HG03064 (cell line): ENCODE results near the gene ISG20L2.

Experiments
- ATAC-seq: cut with Tn5 transposase; IDR thresholded peaks from one replicate; pipeline ENCODE4 v1.9.1; 2021; ENCODE audit warnings: low read depth; ENCODE audit not compliant: unreplicated experiment

ISG20L2 gene

DNA sequence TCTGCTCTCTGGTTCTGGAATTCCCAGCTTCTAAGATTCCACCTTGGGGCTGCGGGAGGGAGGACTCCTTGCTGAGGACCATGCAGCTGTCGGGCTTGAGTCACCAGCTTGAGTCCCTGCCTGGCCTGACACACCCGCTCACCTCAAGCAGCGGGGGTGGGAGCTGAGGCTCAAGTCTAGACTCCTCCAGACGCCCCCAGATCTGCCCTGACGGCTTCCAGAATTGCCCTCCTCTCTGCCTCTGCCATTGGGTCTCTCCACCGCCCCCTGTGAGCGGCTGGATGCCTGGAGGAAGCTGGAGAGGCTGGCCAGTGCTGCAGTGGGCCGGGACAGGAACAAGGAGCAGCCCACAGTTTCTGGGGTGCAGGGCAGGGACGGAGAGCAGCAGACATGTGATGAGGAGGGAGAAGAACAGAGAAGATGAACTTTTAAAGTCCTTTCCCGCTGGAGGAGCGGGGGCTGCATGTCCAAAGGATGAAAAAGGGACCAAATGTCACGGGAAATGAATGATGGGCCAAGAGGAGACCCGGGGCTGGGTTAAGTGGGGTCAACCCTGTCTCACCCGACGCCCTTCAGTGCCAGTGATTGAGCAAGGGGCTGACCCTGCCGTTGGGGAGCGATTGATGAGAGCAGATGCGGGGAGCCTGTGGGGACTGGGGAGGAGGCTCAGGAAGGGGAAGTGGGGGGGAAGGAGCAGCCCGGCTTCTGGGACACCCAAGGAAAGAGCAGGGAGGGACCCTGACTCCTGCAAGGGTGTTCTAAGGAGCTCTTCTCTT, 36.7 kb downstream of the ISG20L2 start:
- ATAC-seq = no peak

DNA sequence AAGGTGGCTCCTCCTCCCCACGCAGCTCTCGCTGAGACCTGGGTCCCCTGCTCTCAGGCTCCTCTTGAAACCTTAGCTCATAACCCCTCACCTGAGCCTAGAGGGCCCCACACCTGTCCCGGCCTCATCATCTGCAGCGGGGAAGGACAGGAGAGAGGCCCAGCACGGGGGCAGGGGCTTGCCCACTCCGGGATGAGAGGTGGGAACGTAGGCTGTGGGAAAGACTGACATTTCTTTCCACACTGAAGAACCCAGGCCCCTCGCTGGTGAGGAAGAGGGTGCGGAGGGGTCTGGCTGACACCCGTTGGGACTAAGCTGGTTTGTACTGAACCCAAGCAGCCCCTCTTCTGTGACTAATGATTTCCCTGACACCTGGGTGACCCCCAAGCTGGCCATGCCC, 37.4 kb downstream of the ISG20L2 start:
- ATAC-seq = no peak

DNA sequence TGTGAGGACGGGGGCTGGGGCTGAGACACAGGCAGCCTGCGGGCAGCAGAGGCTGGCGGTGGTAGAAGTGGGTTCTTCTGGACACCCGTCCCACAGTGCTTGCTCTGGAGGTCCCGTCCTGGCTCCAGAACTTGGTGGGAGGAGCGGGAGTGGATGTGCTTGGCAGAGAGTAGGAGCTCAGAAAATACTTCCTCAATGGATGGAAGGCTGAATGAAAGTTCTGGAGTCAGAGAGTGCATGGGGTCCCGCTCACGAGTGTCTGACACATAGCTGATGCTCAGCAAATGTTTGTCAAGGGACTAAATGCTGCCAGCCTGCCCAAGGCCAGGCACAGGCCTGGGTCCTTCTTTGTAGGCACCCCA, 37.9 kb downstream of the ISG20L2 start:
- ATAC-seq = no peak

DNA sequence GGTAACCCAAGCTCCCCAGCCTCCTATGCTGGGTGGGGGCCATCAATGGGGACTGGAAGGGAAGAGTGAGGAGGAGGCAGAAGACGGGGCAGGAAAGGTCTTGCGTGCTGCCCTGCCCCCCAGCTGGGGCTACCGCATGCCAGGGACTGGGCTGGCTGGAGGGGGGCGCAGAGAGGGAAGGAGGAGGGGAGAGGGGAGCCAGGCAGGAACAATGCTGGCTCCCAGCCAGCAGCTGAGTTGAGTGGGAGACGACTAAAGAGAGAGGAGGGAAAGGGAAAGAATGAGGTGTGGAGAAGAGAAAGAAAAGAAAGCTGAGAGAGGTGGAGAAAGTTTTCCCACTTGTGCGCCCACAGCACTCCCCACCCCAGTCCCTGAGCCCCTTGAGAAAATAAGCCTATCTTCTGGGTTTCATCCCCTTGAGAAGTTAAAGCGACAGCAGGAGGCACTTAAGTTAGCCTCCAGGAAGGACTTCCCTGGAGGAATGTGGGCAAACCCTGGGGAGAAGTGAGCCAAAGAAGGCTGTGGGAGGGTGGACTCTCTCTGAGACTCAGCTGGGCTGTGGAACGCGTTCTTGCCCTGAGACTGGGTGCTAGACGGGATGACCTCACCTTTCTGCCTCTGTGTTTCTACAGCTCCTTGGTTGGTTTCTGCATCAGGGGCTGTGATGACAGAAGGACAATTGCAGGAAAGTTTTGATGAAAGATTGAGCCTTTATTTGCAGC, 38.5 kb downstream of the ISG20L2 start:
- no peak for ATAC-seq

DNA sequence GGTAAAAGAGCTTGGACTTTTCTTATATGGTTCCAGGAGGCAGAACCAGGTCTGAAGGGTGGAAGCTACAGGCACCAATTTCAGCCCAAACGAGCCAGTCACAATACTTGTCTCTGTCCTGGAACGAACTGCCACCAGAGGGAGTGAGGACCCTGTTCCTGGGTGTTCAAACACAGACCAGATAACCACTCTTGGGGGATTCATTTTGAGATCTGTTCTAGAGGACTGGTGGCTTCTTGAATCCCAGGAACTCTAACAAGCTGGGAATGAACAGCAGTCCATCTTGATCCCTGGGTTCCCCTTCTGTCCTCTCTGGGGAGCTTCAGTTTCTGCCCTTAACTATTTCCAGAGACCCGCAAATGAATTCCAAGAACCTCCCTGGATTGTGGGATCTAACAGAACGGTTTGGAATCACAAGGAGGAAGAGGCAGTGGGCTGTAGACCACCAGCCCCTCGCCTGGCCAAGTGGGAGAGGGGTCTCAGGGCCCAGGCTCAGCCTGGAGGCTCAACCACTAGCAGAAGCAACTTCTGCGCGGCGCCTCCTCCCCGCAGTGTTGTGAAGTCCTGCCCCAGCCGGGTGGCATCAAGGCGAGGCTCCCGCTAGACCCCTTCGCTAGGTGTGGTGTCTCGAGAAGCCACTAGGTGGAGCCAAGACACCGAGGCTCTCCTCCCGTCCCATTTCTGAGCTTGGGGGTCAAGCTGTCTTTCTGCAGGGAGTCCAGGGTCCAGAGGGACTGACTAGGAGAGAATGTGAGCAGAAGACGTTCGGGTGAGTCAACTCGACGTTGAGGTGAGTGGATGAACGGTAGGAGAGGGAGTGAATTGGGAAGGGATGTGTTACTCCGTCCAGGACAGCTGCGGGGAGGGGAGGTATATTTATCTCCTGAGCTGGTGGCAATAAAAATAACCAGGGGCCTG, 39.3 kb downstream of the ISG20L2 start:
- no peak for ATAC-seq

DNA sequence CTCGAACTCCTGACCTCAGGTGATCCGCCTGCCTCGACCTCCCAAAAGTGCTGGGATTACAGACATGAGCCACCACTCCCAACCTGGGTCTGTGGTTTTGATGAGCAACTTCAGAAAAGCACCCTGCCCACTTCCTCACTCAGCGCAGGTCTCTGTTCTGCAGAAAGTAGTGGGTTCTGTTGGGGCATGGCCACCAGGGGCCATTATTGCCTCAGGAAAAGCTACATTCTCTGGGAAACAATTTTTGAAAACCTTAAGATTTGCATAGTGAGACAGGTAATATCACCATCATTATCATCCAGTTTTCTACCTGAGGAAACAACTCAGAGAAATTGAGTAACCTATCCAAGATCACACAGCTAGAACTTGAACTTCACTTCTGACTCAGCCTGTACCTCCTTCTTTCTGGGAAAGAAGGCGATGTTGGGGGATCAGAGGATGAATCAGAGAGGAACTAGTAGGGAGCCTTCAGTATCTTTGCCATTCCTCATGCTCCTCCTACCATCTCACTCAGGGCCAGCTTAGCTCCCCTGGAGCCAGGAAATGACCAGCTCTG, 44.3 kb downstream of the ISG20L2 start:
- no peak for ATAC-seq

DNA sequence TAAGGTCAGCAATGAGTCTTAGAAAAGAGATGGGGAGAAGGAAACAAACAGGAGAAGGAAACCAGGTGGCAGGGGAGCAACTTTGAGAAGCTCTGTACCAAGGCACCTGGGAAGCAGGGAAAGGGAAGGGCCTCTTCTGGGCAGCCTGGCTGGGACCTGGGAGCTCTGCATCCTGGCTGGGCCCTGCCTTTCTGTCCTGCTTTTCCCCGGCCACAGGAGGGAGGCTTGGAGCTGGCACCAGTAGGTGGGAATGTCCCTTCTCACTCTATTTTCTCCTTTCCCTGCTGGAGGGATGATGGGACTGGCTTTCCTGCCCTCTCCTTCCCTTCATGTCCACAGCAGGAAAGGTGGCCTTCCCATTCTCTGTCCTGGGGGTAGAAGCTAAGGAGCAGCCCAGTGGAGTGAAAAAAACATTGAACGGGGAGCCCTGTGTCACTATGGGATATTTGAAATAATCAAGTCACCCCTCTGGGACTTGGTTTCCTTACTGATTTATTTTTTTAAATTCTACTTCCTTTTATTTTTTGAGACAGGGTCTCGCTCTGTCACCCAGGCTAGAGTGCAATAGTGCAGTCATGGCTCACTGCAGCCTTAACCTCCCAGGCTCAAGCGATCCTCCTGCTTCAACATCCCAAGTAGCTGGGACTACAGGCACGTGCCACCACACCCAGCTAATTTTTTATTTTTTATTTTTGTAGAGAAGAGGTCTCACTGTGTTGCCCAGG, 46.2 kb downstream of the ISG20L2 start:
- no peak for ATAC-seq

DNA sequence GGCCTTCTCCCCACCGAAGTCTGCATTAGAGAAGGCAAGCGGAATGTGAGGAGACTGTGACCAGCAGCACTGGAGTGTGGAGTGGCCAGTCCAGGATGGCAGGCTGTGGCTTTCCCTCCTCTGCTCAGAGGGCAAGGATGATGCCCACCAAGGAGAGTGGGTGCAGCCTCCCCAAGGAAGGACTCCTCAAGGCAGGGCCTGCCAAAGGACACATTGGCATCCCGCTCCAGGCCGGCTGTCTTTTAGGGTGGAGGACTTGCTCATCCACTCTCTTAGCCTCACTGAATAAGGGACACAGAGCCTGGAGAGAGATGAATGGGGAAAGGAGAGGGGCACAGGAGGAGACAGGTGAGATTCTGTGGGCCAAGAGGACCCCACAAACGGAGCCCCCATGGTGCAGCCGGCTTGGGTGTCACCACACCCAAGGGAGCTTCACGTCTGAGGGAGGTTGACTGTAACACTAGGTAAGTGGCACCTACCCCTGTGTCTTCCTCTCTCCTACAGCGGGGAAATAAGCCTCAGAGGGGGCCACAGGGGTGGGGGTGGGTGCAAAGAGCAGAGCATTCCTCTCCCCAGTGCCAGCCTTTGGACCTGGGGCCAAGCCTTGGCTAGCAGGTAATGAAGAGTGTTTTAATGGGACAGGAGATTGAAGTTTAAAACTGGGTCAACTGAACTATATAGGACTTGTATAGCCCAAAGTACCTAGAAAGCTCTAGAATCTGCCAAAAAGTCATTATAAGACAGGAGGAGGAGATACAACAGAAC, 47.2 kb downstream of the ISG20L2 start:
- no peak for ATAC-seq

DNA sequence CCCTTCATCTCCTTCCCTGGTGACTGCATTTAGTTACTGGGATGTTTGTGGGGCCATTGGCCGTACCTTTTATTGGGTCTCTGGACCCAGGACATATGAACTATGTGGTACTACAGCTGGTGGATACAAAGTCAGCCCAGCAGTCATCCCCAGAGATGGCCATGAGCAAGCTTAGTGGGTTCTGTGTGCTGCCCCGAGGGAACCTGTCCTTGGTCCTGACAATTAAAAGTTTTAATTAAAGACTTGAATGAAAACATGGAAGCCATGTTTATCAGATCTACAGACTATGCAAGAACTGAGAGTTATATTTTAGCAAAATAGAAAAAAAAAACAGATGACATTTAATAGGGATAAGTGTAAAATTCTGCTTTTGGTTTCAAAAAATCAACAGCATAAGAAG, 48.5 kb downstream of the ISG20L2 start:
- ATAC-seq = no peak

DNA sequence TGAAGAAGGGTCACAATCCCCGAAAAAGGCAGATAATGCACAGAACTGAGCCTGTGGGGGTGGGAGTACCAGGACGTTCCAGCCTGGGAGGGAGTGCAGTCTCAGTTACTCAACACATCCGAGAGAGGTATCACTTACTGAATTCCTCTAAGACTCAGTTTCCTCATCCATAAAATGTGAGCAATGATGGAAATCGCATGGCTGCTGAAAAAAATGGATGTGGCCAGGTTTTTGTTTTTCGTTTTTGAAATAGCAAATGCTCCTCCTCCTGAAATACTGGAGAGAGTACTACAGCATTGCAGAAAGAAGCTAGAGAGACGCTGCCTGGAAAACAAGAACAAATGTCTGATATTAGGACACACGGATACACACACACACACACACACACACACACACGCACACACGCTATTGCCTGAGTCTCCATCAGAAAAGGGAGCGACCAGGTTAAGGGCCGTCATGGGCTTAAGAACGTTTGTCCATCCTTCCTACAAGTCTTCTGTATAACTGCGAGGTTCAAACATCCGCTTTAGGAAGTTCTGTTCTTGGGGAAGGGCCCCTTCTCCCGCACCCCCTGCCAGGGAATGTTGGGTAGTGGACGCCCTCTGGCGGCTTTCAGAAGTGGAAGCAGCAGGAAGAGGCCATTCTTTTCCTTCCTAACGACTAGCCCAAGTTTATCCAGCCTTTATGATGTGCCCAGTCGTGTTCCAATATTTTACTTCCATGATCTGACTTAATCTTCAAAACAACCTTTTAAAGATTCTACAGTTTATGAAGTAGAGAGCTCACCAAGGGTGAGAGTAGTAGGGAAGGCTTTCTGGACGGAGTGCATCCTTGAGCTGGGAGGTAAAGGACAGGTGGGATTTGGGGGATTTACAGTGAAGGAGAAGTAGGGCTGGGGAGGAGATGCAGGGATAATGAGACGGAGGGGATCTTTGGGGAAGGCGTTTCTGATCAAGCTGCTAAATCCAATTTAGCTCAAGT, 50.7 kb downstream of the ISG20L2 start:
- ATAC-seq = no peak

DNA sequence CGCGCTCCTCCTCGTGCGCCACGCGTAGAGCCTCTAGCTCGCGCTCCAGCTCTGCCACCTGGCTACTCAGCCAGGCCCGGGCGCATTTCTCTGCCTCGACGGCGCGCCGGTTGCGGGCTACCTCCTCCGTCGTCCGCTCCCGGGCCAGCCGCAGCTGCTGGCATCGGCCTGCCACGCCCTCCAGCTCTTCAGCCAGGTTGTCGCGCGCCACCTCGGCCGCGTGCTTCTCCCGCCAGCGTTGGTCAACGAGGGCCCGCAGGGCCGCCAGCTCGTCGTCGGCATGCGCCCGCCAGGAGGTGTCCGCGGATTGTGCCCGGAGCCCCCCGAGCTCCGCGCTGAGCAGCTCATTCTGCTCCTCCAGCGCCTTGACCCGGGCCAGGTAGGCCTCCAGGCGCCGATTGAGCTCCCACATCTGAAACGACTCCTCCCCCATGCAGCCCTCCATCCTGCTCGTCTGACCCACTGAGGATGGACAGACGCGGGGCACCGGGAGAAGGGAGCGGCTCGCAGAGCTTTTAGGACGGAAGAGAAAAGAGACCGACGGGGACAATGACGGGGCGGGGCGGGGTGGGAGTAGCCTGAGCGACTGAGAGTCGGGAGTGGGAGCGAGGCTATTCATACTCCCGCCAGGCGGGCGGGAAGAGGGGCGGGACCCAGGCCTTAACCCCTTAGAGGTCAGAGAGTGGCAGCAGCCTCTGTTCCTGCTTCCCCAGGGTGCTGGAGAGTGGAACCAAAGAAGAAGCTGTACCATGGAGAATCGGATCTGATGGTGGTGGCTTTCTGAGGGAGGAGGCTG, 51.5 kb downstream of the ISG20L2 start, which contains the start of gene NES:
Gene NES, minus strand, starts transcription at position 588 of the 796 bp plus-strand sequence. Its CDS starts 143 bp downstream, at position 445.
- ATAC-seq = no peak

DNA sequence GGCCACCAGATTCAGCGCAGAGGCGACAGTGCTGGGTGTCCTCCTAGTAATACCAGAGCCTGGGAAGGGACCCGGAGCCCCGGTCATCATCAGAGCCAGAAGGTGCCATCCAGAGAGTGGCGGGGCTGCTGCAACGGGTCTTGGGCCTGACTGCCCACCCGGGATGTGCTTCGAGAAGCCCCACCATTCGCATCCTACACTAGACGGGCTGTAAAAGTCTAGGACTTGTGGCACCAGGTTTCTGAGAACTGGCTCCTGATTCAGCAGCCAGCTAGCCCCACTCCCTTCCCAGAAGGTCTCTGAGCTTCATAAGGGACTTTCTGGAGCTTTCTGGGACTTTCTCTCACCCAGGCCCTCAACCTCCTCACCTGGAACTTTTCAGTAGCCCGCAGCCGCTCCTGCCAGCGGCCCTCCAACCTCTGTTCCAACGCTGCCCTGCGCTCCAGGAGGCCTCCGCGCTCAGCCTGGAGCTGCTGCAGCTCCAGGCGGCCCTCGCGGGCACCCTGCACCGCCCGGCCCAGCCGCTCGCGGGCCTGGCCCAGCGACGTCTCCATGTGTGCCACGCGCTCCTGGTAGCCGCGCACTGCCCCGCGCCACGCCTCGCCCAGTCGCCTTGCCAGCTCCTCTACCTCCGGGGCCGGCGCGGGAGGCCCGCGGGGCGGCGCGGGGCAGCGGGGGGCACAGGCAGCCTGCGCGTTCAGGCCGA, 52.3 kb downstream of the ISG20L2 start:
- ATAC-seq = no peak

DNA sequence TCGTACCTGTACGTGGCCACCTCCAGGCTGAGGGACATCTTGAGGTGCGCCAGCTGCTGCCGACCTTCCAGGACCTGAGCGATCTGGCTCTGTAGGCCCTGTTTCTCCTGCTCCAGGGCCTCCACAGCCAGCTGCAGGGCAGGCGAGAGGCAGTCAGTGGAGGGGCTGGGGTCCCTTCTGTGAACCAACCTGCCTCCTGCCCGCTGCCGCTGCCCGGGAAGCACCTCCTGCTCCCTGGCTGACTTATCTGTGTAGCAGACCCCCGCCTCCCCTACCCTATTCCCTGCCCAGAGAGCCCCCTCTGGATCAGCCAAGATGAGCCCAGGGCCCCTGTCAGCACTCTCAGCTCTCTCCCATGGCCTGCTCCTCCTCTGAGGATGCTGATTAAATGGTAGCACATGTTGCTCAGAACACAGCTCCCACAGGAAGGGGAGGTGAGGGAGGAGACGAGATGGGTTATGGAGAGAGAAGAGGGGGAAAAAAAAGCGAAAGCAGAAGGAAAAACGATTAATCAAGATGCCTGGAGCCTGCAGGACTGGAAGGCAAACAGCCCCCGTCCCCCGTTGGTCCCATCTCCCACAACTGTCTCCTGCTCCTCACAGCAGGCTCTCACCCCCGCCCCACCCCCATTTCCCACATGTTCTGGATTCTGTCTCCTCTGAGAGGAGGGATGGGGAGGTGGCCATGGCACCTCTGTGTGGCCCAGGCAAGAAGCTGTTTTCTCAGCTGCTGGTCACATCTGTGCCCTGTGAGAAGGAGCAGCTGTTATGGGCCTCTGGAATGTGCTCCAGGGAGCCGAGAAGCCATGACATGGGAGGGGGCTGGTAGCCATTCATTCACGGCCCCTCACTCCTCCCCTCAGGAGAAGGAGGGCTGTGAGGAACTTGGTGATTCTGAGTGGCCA, 53.1 kb downstream of the ISG20L2 start:
- no peak for ATAC-seq

DNA sequence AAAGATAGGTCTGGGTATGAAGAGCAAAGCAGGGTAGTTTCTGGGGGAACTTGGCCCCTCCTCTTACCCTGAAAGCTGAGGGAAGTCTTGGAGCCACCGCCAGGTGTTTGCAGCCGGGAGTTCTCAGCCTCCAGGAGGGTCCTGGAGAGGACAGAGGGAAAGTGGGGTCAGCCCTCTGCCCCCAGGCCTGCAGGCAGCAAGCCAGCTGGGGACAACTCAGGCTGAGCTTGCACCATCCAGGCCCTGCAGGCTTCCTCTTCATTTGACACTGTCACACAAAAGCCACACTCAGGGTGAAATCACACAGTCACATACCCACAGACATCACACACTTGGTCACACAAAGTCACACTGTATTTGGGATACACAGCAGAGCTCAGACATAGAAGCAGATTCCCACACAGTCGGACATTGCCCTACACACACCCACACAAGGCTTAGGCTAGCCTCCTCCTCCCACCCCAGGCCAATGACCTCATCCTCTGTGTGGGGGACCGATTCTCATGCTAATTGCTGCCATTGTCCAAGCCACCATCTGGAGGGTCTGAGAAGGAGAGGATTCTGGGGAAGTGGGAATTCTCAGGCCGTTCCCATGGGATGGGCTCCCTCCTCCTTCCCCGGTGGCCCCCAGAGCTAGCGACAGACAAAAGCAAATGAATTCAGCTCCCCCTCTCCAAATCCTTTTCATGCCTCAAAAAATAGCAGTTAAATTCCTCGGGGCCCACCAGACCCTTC, 55.0 kb downstream of the ISG20L2 start:
- ATAC-seq = no peak
